HG03521 (cell line): Measurements from ENCODE around the gene HCN2.

Source experiments
- ATAC-seq: cut with Tn5 transposase; IDR thresholded peaks from one replicate; pipeline ENCODE4 v1.9.1; 2021; ENCODE audit warnings: mild to moderate bottlenecking, moderate library complexity; ENCODE audit not compliant: unreplicated experiment

The HCN2 gene

GRCh38 chr19:589693-590395 lies at the start of gene HCN2:
Gene HCN2 (plus strand): TSS chr19:589881. CDS start chr19:589946, 65 bp downstream.
- no peak for ATAC-seq

GRCh38 chr19:540867-541637 lies 48.6 kb upstream of the HCN2 start:
- no peak for ATAC-seq

GRCh38 chr19:541699-542098 lies 48.0 kb upstream of the HCN2 start:
- no peak for ATAC-seq

- ATAC-seq = no peak
These were observed 47.4 kb upstream of the HCN2 start for GRCh38 chr19:542173-542866.

GRCh38 chr19:543910-544608 lies 45.6 kb upstream of the HCN2 start, which contains the start of gene GZMM:
Gene GZMM (plus strand): TSS chr19:544053. CDS start chr19:544072, 19 bp downstream.
- no peak for ATAC-seq

GRCh38 chr19:547117-547516 lies 42.6 kb upstream of the HCN2 start:
- ATAC-seq = no peak

- ATAC-seq = no peak
These were observed 41.6 kb upstream of the HCN2 start for GRCh38 chr19:547836-548720.

- no peak for ATAC-seq
These were observed 40.5 kb upstream of the HCN2 start for GRCh38 chr19:548886-549830.

- ATAC-seq = no peak
These were observed 34.9 kb upstream of the HCN2 start for GRCh38 chr19:554817-555216.

GRCh38 chr19:555474-555808 lies 34.2 kb upstream of the HCN2 start:
- ATAC-seq = no peak

GRCh38 chr19:556611-557382 lies 32.9 kb upstream of the HCN2 start:
- no peak for ATAC-seq

GRCh38 chr19:558770-559439 lies 30.8 kb upstream of the HCN2 start:
- ATAC-seq = no peak

- no peak for ATAC-seq
These were observed 29.6 kb upstream of the HCN2 start for GRCh38 chr19:560121-560520.

- no peak for ATAC-seq
These were observed 23.3 kb upstream of the HCN2 start for GRCh38 chr19:566403-566802.

- no peak for ATAC-seq
These were observed 22.8 kb upstream of the HCN2 start for GRCh38 chr19:566844-567243.

GRCh38 chr19:567296-567900 lies 22.3 kb upstream of the HCN2 start:
- ATAC-seq = no peak

GRCh38 chr19:570251-570686 lies 19.4 kb upstream of the HCN2 start:
- no peak for ATAC-seq
